T-helper 22 cell (primary cell): ENCODE data around the gene SCPEP1.
"Not testable (repeated sequence)": the region's sequence is repeated elsewhere in the genome, so short reads cannot be mapped to it uniquely, and the experiment has no call there.

Source experiments
- DNase-seq: peaks from one replicate; pipeline ENCODE4 v3.0.0-alpha.2; 2020; ENCODE audit warnings: low read depth

SCPEP1 gene

DNA sequence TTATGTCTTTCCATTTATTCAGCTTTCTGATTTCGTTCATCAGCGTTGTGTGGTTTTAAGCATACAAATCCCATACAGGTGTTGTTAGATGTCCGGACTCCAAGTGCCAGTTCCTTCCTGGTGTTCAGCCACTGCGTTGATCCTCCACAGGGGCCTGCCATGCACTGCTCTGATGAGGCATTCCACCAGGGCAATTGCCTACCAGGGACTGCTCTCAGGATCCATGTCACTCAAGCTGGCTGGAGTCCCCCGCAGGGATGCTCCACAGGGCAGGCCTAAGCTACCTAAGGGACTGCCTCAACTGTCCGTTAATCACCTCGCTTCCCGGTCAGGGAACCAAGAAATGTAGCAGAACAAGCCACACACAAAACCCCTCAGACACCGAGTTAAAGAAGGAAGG lies 12.7 kb upstream of the SCPEP1 start:
- not testable (repeated sequence) for DNase-seq

GRCh38 chr17:56965681-56966080 lies 12.2 kb upstream of the SCPEP1 start:
- DNase-seq: not testable (repeated sequence)

DNA sequence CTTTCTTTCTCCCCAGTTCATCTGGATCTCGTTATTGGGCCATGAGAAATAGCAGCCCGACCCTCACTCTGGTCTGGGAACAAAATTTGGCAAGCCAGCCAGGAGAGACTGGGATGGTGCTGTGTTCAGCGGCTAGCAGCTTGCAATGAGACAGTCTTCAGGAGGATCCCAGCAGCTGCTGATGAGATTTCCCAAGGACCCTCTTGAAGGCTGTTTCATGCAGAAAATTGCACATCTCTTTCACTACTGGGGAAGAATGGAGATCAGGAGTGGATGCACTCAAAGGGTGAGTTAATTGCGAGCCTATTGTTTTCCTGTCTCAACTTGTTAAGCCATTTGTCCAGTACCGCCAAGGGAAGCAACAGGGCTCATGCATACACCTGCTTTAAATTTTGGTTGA lies 11.6 kb upstream of the SCPEP1 start:
- DNase-seq: no peak

DNA sequence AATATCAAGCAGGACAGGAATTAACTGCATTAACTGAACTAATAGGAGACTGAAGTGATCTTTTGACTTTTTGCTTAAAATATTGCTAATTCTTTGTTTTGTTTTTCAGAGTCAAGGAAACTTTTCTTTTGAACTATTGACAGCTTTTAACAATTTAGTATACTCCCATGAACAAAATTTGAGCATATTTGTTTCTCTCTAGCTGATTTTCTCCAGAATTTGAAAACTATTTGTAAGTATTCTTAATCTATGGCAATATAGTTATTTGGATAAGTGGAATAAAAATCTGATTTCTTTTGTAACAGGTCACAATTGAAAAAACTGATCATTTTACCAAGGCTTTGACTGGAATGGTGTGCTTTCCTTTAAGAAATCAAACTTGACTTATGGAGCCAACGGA lies 7.0 kb upstream of the SCPEP1 start:
- no peak for DNase-seq

DNA sequence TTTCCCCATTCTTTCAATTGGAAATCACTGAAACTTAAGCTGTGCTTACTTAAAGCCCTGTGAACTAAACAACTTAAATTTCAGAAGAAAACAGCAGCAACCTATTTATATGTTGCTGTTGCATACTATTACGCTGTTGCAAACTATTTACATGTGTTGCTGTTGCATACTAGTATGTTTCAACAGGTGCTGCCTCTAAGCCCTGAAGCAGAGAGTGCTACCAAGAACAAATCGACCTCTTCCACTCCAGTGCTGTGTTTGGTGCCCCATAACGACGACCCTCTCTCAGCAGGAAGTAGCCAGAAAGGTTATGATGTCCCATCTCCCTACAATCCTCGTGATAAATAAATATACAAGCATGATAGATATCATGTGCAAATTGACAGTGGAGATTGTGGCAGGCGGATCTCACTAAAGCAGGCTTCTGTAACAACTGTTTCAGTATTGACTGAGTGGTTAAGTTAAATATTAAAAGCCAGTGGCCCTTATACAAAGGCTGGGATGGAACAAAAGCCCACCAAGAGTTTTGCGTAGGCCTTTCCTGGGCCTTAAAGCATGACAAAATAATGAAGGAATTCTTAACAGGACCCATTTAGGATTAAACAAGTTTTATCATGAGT lies 5.7 kb upstream of the SCPEP1 start:
- DNase-seq: no peak

DNA sequence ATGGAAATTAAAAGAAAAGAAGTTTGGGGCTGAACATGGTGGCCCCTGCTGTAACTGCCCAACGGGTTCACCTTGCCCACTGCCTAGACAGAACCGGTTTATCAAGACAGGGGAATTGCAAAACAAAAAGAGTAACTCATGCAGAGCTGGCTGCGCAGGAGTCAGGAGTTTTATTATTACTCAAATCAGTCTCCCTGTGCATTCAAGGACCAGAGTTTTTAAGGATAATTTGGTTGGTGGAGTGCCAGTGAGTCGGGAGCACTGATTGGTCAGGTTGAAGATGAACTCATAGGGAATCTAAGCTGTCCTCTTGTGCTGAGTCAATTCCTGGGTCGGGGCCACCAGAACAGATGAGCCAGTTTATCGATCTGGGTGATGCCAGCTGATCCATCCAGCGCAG lies 4.4 kb upstream of the SCPEP1 start:
- DNase-seq: no peak

DNA sequence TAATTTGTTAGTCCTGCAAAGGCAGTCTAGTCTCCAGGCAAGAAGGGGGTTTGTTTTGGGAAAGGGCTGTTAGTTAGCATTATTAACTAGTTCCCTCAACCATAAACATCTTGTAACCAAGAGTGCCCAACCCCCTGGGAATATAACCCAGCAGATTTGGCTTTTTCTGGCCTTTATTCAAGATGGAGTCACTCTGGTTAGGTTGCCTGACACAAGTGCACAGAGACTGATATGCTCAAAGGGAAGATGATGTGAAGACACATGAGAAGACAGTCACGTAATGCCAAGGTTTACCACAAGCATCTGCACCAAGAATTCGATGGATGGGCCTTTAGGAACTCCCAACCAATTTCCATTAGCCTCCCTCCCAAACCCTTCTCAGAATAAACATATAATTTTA lies 3.9 kb upstream of the SCPEP1 start:
- no peak for DNase-seq

GRCh38 chr17:56975656-56976055 lies 2.3 kb upstream of the SCPEP1 start:
- DNase-seq: no peak

DNA sequence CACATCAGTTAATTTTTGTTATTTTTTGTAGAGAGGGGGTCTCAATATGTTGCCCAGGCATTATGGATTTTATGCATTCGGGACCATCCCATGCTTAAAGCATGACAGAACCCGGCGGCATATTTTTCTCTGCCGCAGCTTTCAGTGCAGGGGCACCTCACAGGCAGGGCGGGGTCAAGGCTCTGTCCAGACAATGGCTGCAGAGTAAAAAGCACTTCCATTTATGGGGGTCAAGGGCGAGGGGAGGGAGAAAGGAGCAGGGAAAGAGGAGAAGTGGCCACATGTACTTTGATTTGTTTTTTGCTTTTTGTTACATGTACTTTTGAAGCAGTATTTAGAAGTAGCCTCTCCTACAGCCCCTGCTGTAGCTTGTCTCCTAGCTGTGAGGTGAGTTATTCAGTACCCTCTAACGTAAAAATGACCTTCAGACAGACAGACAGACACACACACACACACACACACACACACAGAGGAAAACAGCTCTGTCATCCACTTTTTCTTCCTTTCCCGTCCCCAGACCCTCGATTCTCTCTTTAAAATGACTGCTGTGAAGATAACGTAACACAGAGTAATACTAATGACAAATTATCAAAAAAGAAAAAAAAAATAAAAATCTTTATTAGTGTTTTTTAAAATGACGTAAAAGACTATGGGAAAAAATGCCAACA lies 856 bp upstream of the SCPEP1 start:
- DNase-seq: no peak

GRCh38 chr17:56978441-56979090 lies 635 bp downstream of the SCPEP1 start:
- DNase-seq: no peak

DNA sequence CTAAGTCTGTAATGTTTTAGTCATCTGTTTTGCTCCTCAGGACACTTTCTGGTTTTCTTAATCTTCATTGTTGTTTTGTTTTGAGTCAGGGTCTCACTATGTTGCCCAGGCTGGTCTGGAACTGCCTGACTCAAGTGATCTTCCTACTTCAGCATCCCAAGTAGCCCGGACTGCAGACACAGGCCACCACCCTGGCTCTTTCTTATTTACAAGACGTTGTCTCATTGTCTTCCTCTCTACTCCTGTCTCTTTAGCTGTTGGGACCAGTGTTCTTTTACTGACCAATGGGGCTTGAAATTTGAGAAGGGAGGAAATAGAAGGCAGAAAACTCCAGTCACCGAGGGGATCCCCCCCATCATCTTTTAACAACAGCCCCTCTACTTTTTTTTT lies 1.2 kb downstream of the SCPEP1 start:
- no peak for DNase-seq

- DNase-seq: not testable (repeated sequence)
Observed at GRCh38 chr17:56980526-56980925, 2.6 kb downstream of the SCPEP1 start.

DNA sequence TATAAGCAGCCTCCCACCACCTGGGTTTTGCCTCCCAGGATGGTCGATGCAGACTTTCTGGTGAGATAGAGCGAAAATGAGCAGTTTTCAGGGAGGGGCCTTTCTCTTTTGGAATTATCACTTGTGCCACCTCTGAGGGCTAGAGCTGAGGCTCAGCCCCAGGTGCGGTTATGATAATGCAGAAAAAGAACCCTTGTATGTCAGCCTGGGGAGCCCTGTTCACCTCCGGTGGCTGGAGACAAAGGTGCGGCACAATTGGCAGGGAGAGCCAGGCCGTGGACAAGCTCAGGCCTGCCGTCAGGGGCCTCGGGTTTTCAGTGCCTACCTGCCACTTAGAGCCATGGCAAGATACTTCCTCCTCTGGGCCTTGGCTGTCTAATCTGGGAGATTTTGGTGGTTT lies 4.4 kb downstream of the SCPEP1 start:
- no peak for DNase-seq

- no peak for DNase-seq
Observed at GRCh38 chr17:56983366-56983765, 5.4 kb downstream of the SCPEP1 start.

DNA sequence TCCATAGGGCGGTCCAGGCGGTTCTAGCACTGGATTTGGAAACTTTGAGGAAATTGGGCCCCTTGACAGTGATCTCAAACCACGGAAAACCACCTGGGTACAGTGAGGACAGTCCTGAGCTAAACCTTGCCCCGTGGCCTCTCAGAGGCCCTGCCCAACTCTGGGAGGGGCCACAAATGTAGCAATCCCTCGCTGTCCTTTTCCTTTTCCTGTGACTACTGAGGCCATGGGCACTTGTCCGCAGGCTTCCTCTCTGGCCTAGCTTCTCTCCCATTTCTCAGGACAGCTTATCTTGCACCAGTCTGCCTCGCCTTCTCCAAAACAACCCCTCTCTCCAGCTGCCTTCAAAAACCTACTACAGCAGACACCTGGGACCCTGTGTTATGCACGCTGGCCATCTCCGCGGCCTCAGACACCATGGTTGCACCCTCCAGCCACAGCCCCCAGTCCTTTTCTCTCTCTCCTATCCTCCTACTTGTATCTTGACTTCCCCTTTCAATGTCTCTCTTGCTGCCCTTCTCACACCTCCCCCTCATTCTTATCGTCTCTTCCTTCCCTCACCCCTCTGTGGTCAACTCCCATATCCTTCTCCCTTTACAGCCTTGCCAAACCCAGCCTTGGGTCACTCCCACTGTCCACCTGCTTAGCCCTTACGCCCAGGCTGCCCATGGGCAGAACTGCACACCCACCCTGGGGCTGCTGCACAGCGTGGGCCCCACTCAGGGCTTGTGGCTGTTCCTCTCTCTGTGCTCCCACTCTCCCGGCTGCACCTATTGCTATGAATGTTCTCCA lies 7.6 kb downstream of the SCPEP1 start:
- no peak for DNase-seq

DNA sequence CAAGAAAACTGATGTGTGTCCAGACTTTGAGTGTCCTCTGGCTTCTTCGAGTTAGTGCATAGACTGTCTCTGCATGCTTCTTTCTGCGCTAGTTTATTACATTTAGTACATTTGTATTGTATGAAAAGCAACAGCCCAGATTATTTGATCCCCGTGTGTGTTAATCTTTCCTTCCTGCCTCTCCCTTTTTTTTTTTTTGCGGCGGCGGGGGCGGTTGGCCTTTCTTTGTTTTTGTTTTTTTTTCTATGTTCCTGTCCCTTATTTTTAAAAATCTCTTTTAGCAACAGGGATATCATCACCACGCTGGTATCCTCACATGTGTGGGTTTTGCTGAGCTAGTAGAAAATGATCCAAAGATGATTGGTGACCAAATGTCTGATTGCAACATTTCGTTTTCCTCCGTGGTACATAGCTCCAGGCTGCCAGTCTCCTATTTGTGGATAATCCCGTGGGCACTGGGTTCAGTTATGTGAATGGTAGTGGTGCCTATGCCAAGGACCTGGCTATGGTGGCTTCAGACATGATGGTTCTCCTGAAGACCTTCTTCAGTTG lies 9.4 kb downstream of the SCPEP1 start:
- DNase-seq: no peak

DNA sequence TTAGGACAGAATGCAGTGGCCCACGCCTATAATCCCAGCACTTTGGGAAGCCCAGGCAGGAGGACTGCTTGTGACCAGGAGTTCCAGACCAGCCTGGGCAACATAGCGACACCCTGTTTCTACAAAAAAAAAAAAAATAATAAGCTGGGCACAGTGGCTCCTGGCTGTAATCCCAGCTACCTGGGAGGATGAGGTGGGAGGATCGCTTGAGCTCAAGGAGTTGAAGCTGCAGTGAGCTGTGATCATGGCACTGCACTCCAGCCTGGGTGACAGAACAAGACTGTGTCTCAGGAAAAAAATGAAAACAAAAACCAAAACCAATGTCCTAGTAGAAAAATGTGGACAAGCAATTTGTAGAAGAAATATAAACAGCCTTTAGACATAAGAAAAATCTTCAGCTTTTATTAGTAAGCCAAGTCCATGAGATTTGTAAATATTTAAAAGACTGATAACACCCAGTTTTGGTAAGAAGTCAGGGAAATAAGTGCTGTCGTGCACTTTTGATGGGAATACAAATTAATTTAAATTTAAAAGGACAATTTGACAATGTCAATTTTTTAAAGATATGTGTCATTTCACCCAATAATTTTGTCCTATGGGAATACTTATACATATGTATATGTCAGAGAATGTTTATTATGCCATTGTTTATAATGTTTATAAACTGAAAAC lies 11.1 kb downstream of the SCPEP1 start:
- no peak for DNase-seq

DNA sequence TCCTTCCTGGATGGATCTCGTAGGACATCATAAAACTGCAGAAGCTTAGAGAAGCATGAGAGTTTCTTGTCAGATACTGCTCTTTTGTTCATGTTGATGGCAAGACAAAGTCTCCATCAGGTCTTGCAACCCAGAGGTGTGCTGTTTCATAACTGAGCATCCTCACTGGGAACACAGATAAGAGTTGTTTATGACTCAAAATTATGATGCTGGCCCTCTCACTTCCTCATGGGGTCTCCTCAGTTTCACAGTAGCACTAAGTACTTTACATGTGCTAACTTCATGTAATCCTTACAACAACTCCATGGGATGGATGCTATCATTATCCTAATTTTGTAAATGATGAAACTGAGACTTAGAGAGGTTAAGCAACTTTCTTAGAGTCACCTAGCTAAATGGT lies 14.4 kb downstream of the SCPEP1 start:
- no peak for DNase-seq

DNA sequence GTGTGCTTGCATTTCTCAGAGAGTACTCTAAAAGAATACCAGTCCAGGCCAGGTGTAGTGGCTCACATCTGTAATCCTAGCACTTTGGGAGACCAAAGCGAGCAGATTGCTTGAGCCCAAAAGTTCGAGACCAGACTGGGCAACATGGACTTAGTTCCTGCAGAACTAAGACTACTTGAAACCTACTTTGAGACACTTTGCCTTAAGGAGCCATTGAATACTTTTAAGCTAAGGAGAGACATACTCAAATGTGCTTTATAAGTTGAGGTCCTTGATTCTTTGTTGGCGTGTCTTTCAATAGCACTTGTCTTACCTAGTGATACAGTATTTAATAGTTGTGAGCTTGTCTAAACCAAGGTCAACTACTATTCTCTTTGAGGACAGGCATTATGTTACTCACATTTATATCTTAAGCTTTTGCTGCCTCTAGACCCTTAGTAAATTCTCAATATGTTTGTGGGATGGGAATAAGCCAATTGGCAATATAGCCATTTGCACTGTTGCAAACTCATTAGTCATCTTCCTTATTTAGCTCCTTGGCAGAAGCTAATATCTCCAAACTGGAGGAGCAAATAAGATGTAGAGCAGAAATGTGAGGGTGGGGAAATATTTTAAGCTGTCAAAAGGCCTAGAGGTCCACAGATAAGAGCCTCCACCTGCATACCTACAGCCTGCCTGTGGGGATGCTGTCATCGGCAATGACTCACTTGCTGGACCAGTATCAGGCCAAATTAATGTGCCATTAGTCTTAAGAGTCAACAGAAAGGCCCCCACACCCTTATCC lies 16.3 kb downstream of the SCPEP1 start:
- no peak for DNase-seq

GRCh38 chr17:56995766-56996165 lies 17.8 kb downstream of the SCPEP1 start:
- DNase-seq: no peak

GRCh38 chr17:56997313-56997712 lies 19.4 kb downstream of the SCPEP1 start:
- no peak for DNase-seq
